Erythroblast (primary cell): ENCODE data around the gene JAZF1.

Experiments
- DNase-seq, 2 experiments: peaks; one replicate each; lab custom pipeline; 2025; lab: John Stamatoyannopoulos, UW
- GATA1 ChIP-seq: IDR thresholded peaks from 2 replicates; pipeline ENCODE4 v1.6.1; 2011; ENCODE audit warnings: low read depth, mild to moderate bottlenecking, control low read depth, low read length, moderate library complexity
- POLR2A ChIP-seq: IDR thresholded peaks from 2 replicates; pipeline ENCODE4 v1.6.1; 2011; ENCODE audit warnings: mild to moderate bottlenecking, low read length

Gene JAZF1

DNA sequence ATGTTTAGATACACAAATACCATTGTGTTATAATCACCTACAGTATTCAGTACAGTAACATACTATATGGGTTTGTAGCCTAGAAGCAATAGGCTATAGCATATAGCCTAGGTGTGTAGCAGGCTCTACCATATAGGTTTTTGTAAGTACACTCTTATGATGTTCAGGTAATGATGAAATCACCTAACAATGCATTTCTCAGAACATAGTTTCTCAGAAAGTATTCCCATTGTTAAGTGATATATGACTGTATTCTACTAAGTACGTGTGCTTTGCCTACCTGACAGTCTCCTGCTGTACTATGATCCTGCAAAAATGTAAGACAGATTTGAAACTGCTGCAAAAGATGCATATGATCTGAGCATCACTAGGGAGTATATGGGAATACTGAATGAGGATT, 137.9 kb downstream of the JAZF1 start:
- TF ChIP-seq GATA1 = no peak
- no peak for TF ChIP-seq POLR2A
- no peak for DNase-seq

- no peak for DNase-seq
- TF ChIP-seq GATA1 (no peak), POLR2A (no peak)
Observed at GRCh38 chr7:28041508-28042314, 138.9 kb downstream of the JAZF1 start.

- TF ChIP-seq GATA1 (no peak), POLR2A (no peak)
- peak in 1 of 2 experiments; percentile 27 for DNase-seq
Observed at GRCh38 chr7:28038175-28038797, 142.3 kb downstream of the JAZF1 start.

DNA sequence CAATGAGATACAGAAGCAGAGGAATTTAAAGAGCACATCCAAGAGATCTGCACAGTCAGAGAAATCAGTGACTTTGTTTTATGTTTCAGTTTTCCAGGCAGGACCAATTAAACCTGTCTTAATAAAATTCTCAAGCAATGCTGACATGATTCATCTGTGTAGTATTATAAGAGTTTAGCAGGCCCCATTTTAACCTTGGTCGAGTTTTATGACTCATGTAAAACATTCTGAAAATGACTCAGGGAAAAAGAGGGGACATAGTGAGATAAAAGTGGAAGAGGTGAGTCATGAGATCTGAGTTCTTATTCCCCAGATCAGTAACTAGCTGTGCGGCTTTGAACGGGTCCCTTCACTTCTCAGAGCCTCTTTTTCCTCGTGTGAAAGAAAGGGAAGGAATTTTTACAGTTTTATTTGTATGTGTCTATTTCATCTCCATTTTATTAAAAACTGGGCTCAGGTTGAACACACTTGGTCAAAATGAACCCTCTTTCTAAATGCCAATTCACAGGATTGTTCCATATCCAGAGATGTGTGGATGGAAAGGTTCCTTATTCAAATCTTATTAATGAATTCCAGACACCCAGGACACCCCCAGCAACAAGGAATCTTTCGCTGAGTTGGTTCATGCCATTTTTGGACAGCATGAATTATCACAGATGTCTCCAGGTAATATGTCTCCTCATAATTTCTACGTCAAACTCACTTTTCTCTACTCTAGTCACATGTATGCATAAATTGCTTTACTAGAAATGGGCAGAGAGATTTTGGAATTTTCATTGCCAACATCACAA, 143.2 kb downstream of the JAZF1 start:
- no peak for TF ChIP-seq GATA1
- no peak for TF ChIP-seq POLR2A
- peak; percentile 84 to 89 for DNase-seq

DNA sequence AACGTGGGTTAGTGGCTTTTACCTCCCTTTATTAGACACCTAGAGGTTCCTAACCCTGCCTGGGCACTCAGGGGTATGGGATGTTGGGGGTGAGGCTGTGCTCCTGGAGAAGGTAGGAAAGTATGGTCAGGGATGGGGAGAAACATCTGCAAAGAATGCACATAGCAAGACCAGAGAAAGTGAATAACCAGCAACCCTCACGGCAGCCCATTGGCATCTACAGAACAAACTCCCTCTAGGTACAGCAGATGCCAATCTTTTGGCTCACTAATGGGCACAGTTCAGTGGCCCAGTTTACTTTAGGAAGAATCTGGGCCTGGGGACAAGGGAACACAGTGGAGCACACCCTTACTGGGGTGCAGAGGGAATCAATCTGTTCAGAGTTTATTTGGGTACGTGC, 143.9 kb downstream of the JAZF1 start:
- DNase-seq = no peak
- no peak for TF ChIP-seq GATA1
- TF ChIP-seq POLR2A = no peak

DNA sequence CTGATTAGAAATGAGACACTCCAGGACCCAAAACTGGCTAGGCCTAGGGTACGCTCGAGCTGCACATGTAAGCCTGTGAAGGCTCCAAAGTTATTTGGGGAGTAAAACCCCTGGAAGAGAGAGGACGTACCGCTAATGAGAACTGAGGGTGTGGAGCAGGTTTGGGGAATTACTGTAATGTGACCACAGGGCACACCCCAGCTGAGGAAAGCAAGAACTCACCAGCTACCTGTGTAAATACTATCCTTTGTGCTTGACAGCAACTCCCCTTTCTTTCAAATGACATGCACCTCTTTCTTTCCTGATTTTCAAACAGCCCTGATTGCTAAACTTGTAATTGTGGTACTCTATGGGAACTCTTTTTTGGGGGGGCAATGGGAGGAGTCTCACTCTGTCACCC, 147.2 kb downstream of the JAZF1 start:
- no peak for DNase-seq
- TF ChIP-seq GATA1 = no peak
- no peak for TF ChIP-seq POLR2A

GRCh38 chr7:28032738-28033380, 147.7 kb downstream of the JAZF1 start:
- no peak for TF ChIP-seq GATA1
- TF ChIP-seq POLR2A = no peak
- DNase-seq = peak; percentile 12 to 37

DNA sequence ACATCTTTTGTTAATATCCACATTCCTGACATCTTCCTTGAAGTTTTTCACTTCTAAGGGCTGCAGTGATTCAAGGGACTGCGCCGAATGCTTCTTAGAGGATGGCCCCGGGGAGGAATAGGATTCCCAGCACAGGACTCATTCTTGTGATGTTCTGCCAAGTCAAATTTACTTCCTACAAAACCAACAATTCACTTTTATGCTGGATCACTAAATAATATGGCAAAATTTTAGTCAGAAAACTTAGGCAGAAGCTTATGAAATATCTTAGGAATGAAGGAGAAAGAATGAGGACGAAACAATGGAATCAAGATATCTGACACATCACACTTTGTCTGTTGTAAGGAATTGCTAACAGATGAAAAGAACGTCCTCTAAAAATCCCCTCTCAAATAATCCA, 151.5 kb downstream of the JAZF1 start:
- TF ChIP-seq POLR2A = no peak
- no peak for DNase-seq

GRCh38 chr7:28028471-28028870, 152.1 kb downstream of the JAZF1 start:
- no peak for DNase-seq

DNA sequence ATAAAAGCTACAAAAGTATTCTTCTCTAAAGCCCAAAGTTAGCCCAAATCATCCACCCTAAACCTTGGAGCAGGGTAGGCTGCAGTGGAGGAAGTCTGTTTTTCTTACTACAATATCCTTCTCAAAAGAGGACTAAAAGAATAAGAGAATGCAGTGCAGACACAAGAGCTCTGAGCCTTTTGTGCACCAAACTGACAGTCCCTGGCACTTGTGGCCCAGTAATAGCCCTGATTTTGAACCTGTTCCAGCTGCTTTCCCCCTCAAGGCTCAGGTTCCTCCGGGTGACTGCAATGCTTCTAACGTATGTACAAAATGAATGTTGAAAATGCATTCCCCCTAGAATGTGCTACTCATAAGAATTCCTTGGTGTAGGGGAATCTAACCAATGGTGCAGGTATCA, 154.4 kb downstream of the JAZF1 start:
- DNase-seq = no peak
- TF ChIP-seq POLR2A = no peak
- TF ChIP-seq GATA1 = no peak

More at GRCh38 chr7:28028471-28028870, 152.1 kb downstream of the JAZF1 start:
- TF ChIP-seq POLR2A (no peak), GATA1 (no peak)

- no peak for DNase-seq
- TF ChIP-seq GATA1 = no peak
- no peak for TF ChIP-seq POLR2A
Observed at GRCh38 chr7:28024786-28025334, 155.7 kb downstream of the JAZF1 start.

GRCh38 chr7:28020302-28020940, 160.2 kb downstream of the JAZF1 start:
- TF ChIP-seq POLR2A (no peak), GATA1 (no peak)
- DNase-seq = peak; percentile 70 to 82
